Suprapubic skin (tissue), 4 donors: ENCODE measurements around the gene HSPA4L.

Experiments
- EP300 ChIP-seq: sonication (generic); formaldehyde crosslinking; IDR thresholded peaks from one replicate; pipeline ENCODE4 v1.6.1; 2017; ENCODE audit warnings: antibody characterized with exemption
- POLR2A ChIP-seq, 2 donors: fragments of 450-650 bp; IDR thresholded peaks; one replicate each; pipeline ENCODE4 v1.6.1; 2017; ENCODE audit warnings: antibody characterized with exemption in 2 of 2, mild to moderate bottlenecking in 2 of 2, moderate library complexity in 2 of 2
- POLR2AphosphoS5 ChIP-seq, 3 donors: sonication (generic); formaldehyde crosslinking; IDR thresholded peaks; one replicate each; pipeline ENCODE4 v1.6.1; 2017; ENCODE audit warnings: antibody characterized with exemption in 3 of 3
- TF ChIP-seq, protein P1 (sequence below), 2 donors: fragments of 200-600 bp in 1 of 2; fragments of 450-650 bp in 1 of 2; sonication (generic) in 1 of 2; IDR thresholded peaks; one replicate each; pipeline ENCODE4 v1.5.1; 2016 to 2019; ENCODE audit warnings: antibody characterized with exemption in 2 of 2, mild to moderate bottlenecking in 1 of 2, moderate library complexity in 1 of 2

DNA sequence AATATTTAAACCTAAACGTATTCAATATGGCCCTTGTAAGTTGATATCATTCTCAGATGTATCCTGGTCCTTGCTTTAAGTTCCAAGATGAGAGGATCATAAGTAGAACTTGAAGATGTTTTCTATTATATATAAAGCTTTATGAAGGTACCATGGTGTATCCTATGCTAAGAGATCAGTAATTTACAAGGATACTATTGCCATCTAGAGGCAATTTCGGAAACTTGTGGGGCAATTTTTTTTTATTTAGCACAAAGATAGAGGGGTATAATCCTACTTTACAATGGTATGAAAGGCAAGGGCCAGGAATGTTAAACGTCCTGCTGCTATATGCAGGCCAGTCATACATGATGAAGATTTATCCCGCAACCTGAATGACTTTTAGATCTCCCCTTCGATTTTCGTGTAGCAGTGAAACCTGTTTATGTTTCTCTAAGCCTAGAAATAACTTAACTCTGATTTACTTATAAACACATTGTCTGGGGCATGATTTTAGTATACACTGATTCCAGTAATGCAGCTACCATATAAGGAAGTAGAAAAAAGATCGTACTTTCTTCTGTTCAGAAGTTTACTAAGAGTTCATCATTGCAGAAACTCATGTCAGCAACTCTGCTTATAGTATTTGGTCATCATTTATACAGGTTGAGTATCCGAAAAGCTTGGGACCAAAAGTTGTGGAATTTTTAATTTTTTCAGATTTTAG is 49.3 kb upstream of the HSPA4L start:
- TF ChIP-seq POLR2AphosphoS5 (IDR thresholded peaks at IDR 0.05) = no peak
- TF ChIP-seq, protein P1, sequence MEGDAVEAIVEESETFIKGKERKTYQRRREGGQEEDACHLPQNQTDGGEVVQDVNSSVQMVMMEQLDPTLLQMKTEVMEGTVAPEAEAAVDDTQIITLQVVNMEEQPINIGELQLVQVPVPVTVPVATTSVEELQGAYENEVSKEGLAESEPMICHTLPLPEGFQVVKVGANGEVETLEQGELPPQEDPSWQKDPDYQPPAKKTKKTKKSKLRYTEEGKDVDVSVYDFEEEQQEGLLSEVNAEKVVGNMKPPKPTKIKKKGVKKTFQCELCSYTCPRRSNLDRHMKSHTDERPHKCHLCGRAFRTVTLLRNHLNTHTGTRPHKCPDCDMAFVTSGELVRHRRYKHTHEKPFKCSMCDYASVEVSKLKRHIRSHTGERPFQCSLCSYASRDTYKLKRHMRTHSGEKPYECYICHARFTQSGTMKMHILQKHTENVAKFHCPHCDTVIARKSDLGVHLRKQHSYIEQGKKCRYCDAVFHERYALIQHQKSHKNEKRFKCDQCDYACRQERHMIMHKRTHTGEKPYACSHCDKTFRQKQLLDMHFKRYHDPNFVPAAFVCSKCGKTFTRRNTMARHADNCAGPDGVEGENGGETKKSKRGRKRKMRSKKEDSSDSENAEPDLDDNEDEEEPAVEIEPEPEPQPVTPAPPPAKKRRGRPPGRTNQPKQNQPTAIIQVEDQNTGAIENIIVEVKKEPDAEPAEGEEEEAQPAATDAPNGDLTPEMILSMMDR (IDR thresholded peaks at IDR 0.05) = peak; percentile 33 to 38
- no peak for TF ChIP-seq POLR2A (IDR thresholded peaks at IDR 0.05)
- TF ChIP-seq EP300 = no peak
